ENCODE data around the gene LSM14B.

GRCh38 chr20:62181808-62182207, 59.5 kb downstream of the LSM14B start:
- TF ChIP-seq CTCF (IDR thresholded peaks at IDR 0.05) (no peak), POLR2A (IDR thresholded peaks at IDR 0.05) (no peak)

All from testis (tissue), 2 donors.